HG03280 (cell line): ENCODE results near the gene AP4M1.

Experiments
- ATAC-seq: cut with Tn5 transposase; IDR thresholded peaks from one replicate; pipeline ENCODE4 v1.9.1; 2021; ENCODE audit warnings: mild to moderate bottlenecking, moderate library complexity; ENCODE audit not compliant: unreplicated experiment

AP4M1 gene

GRCh38 chr7:100101016-100101862 is at the start of gene AP4M1, which contains the start of gene MCM7:
AP4M1 (plus strand) TSS chr7:100101643; CDS start chr7:100101715, 72 bp downstream.
MCM7 (minus strand) TSS chr7:100101397; CDS start chr7:100101294, 103 bp downstream.
- peak; percentile 87 for ATAC-seq

- ATAC-seq = no peak
Measured at GRCh38 chr7:100053215-100053614, 48.2 kb upstream of the AP4M1 start.

GRCh38 chr7:100057006-100057405 is 44.4 kb upstream of the AP4M1 start:
- no peak for ATAC-seq

- ATAC-seq = no peak
Measured at GRCh38 chr7:100059251-100059739, 42.1 kb upstream of the AP4M1 start.

- ATAC-seq = no peak
Measured at GRCh38 chr7:100061518-100062193, 39.8 kb upstream of the AP4M1 start.

- ATAC-seq = no peak
Measured at GRCh38 chr7:100063376-100063775, 38.1 kb upstream of the AP4M1 start.

GRCh38 chr7:100064162-100064561 is 37.3 kb upstream of the AP4M1 start:
- no peak for ATAC-seq

GRCh38 chr7:100065452-100066186 is 35.8 kb upstream of the AP4M1 start:
- no peak for ATAC-seq

GRCh38 chr7:100066953-100067352 is 34.5 kb upstream of the AP4M1 start:
- no peak for ATAC-seq

GRCh38 chr7:100069991-100070390 is 31.5 kb upstream of the AP4M1 start:
- ATAC-seq = no peak

GRCh38 chr7:100071018-100071723 is 30.3 kb upstream of the AP4M1 start:
- ATAC-seq = no peak

GRCh38 chr7:100072462-100072861 is 29.0 kb upstream of the AP4M1 start:
- ATAC-seq = no peak

GRCh38 chr7:100074841-100075240 is 26.6 kb upstream of the AP4M1 start:
- ATAC-seq = no peak

GRCh38 chr7:100075418-100075817 is 26.0 kb upstream of the AP4M1 start:
- ATAC-seq = no peak

GRCh38 chr7:100077205-100077604 is 24.2 kb upstream of the AP4M1 start:
- no peak for ATAC-seq

- ATAC-seq = no peak
Measured at GRCh38 chr7:100079024-100079560, 22.4 kb upstream of the AP4M1 start.

- ATAC-seq = no peak
Measured at GRCh38 chr7:100080907-100081534, 20.4 kb upstream of the AP4M1 start.

- peak; percentile 85 for ATAC-seq
Measured at GRCh38 chr7:100081535-100082102, 19.8 kb upstream of the AP4M1 start, which contains the start of gene ZNF3. ZNF3 (minus strand) TSS chr7:100081723; CDS start chr7:100077357, 4,366 bp downstream.

- ATAC-seq = no peak
Measured at GRCh38 chr7:100082978-100083377, 18.5 kb upstream of the AP4M1 start.
